ENCODE measurements around the gene SF3B1.

GRCh38 chr2:197431858-197432257 is 3.0 kb downstream of the SF3B1 start:
- TF ChIP-seq, protein P1, sequence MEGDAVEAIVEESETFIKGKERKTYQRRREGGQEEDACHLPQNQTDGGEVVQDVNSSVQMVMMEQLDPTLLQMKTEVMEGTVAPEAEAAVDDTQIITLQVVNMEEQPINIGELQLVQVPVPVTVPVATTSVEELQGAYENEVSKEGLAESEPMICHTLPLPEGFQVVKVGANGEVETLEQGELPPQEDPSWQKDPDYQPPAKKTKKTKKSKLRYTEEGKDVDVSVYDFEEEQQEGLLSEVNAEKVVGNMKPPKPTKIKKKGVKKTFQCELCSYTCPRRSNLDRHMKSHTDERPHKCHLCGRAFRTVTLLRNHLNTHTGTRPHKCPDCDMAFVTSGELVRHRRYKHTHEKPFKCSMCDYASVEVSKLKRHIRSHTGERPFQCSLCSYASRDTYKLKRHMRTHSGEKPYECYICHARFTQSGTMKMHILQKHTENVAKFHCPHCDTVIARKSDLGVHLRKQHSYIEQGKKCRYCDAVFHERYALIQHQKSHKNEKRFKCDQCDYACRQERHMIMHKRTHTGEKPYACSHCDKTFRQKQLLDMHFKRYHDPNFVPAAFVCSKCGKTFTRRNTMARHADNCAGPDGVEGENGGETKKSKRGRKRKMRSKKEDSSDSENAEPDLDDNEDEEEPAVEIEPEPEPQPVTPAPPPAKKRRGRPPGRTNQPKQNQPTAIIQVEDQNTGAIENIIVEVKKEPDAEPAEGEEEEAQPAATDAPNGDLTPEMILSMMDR (IDR thresholded peaks at IDR 0.05; ENCODE audit: insufficient read depth, low read depth, low read length), result no peak
- no peak for TF ChIP-seq EZH2 (IDR thresholded peaks at IDR 0.05; ENCODE audit: insufficient read depth, low read length)

Data from astrocyte (in vitro differentiated cells and primary cell).